SH-SY5Y (cell line): ENCODE measurements around the gene NRG2.

Source experiments
- GATA2 ChIP-seq: IDR thresholded peaks from 2 replicates; pipeline ENCODE4 v1.6.1; 2011; ENCODE audit warnings: mild to moderate bottlenecking, low read depth, low read length
- GATA3 ChIP-seq: IDR thresholded peaks from 2 replicates; pipeline ENCODE4 v1.6.1; 2011; ENCODE audit warnings: low read depth, mild to moderate bottlenecking, low read length, moderate library complexity

GRCh38 chr5:139817362-139817761 lies 225.7 kb downstream of the NRG2 start:
- TF ChIP-seq GATA3: no peak
- TF ChIP-seq GATA2: no peak
